ENCODE data around the gene XRRA1.
"Not testable (repeated sequence)": the region's sequence is repeated elsewhere in the genome, so short reads cannot be mapped to it uniquely, and the experiment has no call there.

Gene XRRA1

GRCh38 chr11:74825596-74825995 is 123.3 kb downstream of the XRRA1 start:
- H3K9me3 ChIP-seq (ENCODE audit: control insufficient read depth, insufficient read depth, low read depth, low read length): peaks cover 48% of the 10 kb centered on the region
- peaks cover 35% of the 10 kb centered on the region for H3K36me3 ChIP-seq (ENCODE audit: control insufficient read depth, insufficient read depth, low read length)

GRCh38 chr11:74824285-74824982 is 124.5 kb downstream of the XRRA1 start:
- H3K36me3 ChIP-seq (ENCODE audit: control insufficient read depth, insufficient read depth, low read length): peaks cover 44% of the 10 kb centered on the region

More at GRCh38 chr11:74825596-74825995, 123.3 kb downstream of the XRRA1 start:
- H3K4me3 ChIP-seq (ENCODE audit: low read depth, low read length); H3K27ac ChIP-seq (ENCODE audit: low read depth, low read length); H3K27me3 ChIP-seq (ENCODE audit: control insufficient read depth, insufficient read depth, low read length); H3K9ac ChIP-seq (ENCODE audit: low read length); H3K4me1 ChIP-seq (ENCODE audit: control insufficient read depth, insufficient read depth, low read length): not testable (repeated sequence)

GRCh38 chr11:74822170-74822569 is 126.7 kb downstream of the XRRA1 start:
- Histone ChIP-seq H3K9me3 (ENCODE audit: control insufficient read depth, insufficient read depth, low read depth, low read length) (peaks cover 46% of the 10 kb centered on the region), H3K9ac (ENCODE audit: low read length) (no peak overlapping the region), H3K4me1 (ENCODE audit: control insufficient read depth, insufficient read depth, low read length) (peaks cover 3% of the 10 kb centered on the region; the same call in 1 of the 2 replicates), H3K27ac (ENCODE audit: low read depth, low read length) (no peak overlapping the region), H3K4me3 (ENCODE audit: low read depth, low read length) (no peak overlapping the region), H3K36me3 (ENCODE audit: control insufficient read depth, insufficient read depth, low read length) (peaks cover 44% of the 10 kb centered on the region), H3K27me3 (ENCODE audit: control insufficient read depth, insufficient read depth, low read length) (no peaks in the 10 kb centered on the region)

More at GRCh38 chr11:74824285-74824982, 124.5 kb downstream of the XRRA1 start:
- Histone ChIP-seq H3K4me3 (ENCODE audit: low read depth, low read length) (no peak overlapping the region), H3K4me1 (ENCODE audit: control insufficient read depth, insufficient read depth, low read length) (no peaks in the 10 kb centered on the region), H3K9ac (ENCODE audit: low read length) (no peak overlapping the region), H3K9me3 (ENCODE audit: control insufficient read depth, insufficient read depth, low read depth, low read length) (peaks cover 48% of the 10 kb centered on the region), H3K27me3 (ENCODE audit: control insufficient read depth, insufficient read depth, low read length) (no peaks in the 10 kb centered on the region), H3K27ac (ENCODE audit: low read depth, low read length) (no peak overlapping the region)

GRCh38 chr11:74820763-74821162 is 128.1 kb downstream of the XRRA1 start:
- no peaks in the 10 kb centered on the region for H3K27me3 ChIP-seq (ENCODE audit: control insufficient read depth, insufficient read depth, low read length)
- no peak overlapping the region for H3K27ac ChIP-seq (ENCODE audit: low read depth, low read length)
- peaks cover 37% of the 10 kb centered on the region for H3K36me3 ChIP-seq (ENCODE audit: control insufficient read depth, insufficient read depth, low read length)
- no peak overlapping the region for H3K9ac ChIP-seq (ENCODE audit: low read length)
- peaks cover 32% of the 10 kb centered on the region for H3K9me3 ChIP-seq (ENCODE audit: control insufficient read depth, insufficient read depth, low read depth, low read length)
- no peak overlapping the region for H3K4me3 ChIP-seq (ENCODE audit: low read depth, low read length)
- H3K4me1 ChIP-seq (ENCODE audit: control insufficient read depth, insufficient read depth, low read length): peaks cover 3% of the 10 kb centered on the region; the same call in 1 of the 2 replicates

GRCh38 chr11:74819400-74819799 is 129.5 kb downstream of the XRRA1 start:
- Histone ChIP-seq H3K4me1 (ENCODE audit: control insufficient read depth, insufficient read depth, low read length) (peaks cover 3% of the 10 kb centered on the region; the same call in 1 of the 2 replicates), H3K36me3 (ENCODE audit: control insufficient read depth, insufficient read depth, low read length) (peaks cover 25% of the 10 kb centered on the region; the same call in 1 of the 2 replicates), H3K27ac (ENCODE audit: low read depth, low read length) (no peak overlapping the region), H3K4me3 (ENCODE audit: low read depth, low read length) (no peak overlapping the region), H3K27me3 (ENCODE audit: control insufficient read depth, insufficient read depth, low read length) (no peaks in the 10 kb centered on the region), H3K9ac (ENCODE audit: low read length) (no peak overlapping the region), H3K9me3 (ENCODE audit: control insufficient read depth, insufficient read depth, low read depth, low read length) (peaks cover 19% of the 10 kb centered on the region; the same call in 1 of the 2 replicates)

GRCh38 chr11:74818283-74818946 is 130.5 kb downstream of the XRRA1 start:
- no peak overlapping the region for H3K27ac ChIP-seq (ENCODE audit: low read depth, low read length)
- H3K4me1 ChIP-seq (ENCODE audit: control insufficient read depth, insufficient read depth, low read length): peaks cover 3% of the 10 kb centered on the region; the same call in 1 of the 2 replicates
- H3K9me3 ChIP-seq (ENCODE audit: control insufficient read depth, insufficient read depth, low read depth, low read length): peaks cover 9% of the 10 kb centered on the region; the same call in 1 of the 2 replicates
- no peaks in the 10 kb centered on the region for H3K27me3 ChIP-seq (ENCODE audit: control insufficient read depth, insufficient read depth, low read length)
- H3K4me3 ChIP-seq (ENCODE audit: low read depth, low read length): no peak overlapping the region
- H3K9ac ChIP-seq (ENCODE audit: low read length): no peak overlapping the region
- peaks cover 23% of the 10 kb centered on the region; the same call in 1 of the 2 replicates for H3K36me3 ChIP-seq (ENCODE audit: control insufficient read depth, insufficient read depth, low read length)

GRCh38 chr11:74816664-74817063 is 132.2 kb downstream of the XRRA1 start:
- Histone ChIP-seq H3K9me3 (ENCODE audit: control insufficient read depth, insufficient read depth, low read depth, low read length) (no peaks in the 10 kb centered on the region), H3K36me3 (ENCODE audit: control insufficient read depth, insufficient read depth, low read length) (peaks cover 16% of the 10 kb centered on the region; the same call in 1 of the 2 replicates), H3K27me3 (ENCODE audit: control insufficient read depth, insufficient read depth, low read length) (no peaks in the 10 kb centered on the region), H3K4me1 (ENCODE audit: control insufficient read depth, insufficient read depth, low read length) (peaks cover 3% of the 10 kb centered on the region; the same call in 1 of the 2 replicates), H3K9ac (ENCODE audit: low read length) (no peak overlapping the region), H3K4me3 (ENCODE audit: low read depth, low read length) (no peak overlapping the region), H3K27ac (ENCODE audit: low read depth, low read length) (no peak overlapping the region)

GRCh38 chr11:74815966-74816365 is 132.9 kb downstream of the XRRA1 start:
- Histone ChIP-seq H3K9me3 (ENCODE audit: control insufficient read depth, insufficient read depth, low read depth, low read length) (no peaks in the 10 kb centered on the region), H3K27ac (ENCODE audit: low read depth, low read length) (no peak overlapping the region), H3K27me3 (ENCODE audit: control insufficient read depth, insufficient read depth, low read length) (no peaks in the 10 kb centered on the region), H3K4me3 (ENCODE audit: low read depth, low read length) (no peak overlapping the region), H3K36me3 (ENCODE audit: control insufficient read depth, insufficient read depth, low read length) (peaks cover 14% of the 10 kb centered on the region; the same call in 1 of the 2 replicates), H3K4me1 (ENCODE audit: control insufficient read depth, insufficient read depth, low read length) (peaks cover 3% of the 10 kb centered on the region; the same call in 1 of the 2 replicates), H3K9ac (ENCODE audit: low read length) (no peak overlapping the region)

- no peaks in the 10 kb centered on the region for H3K9me3 ChIP-seq (ENCODE audit: control insufficient read depth, insufficient read depth, low read depth, low read length)
- no peak overlapping the region for H3K27ac ChIP-seq (ENCODE audit: low read depth, low read length)
- H3K9ac ChIP-seq (ENCODE audit: low read length): no peak overlapping the region
- peaks cover 5% of the 10 kb centered on the region; the same call in 1 of the 2 replicates for H3K36me3 ChIP-seq (ENCODE audit: control insufficient read depth, insufficient read depth, low read length)
- H3K4me3 ChIP-seq (ENCODE audit: low read depth, low read length): no peak overlapping the region
- no peaks in the 10 kb centered on the region for H3K4me1 ChIP-seq (ENCODE audit: control insufficient read depth, insufficient read depth, low read length)
- no peaks in the 10 kb centered on the region for H3K27me3 ChIP-seq (ENCODE audit: control insufficient read depth, insufficient read depth, low read length)
Observed at GRCh38 chr11:74809801-74810200, 139.1 kb downstream of the XRRA1 start.

- no peak overlapping the region for H3K27ac ChIP-seq (ENCODE audit: low read depth, low read length)
- H3K4me1 ChIP-seq (ENCODE audit: control insufficient read depth, insufficient read depth, low read length): no peaks in the 10 kb centered on the region
- no peaks in the 10 kb centered on the region for H3K9me3 ChIP-seq (ENCODE audit: control insufficient read depth, insufficient read depth, low read depth, low read length)
- no peaks in the 10 kb centered on the region for H3K27me3 ChIP-seq (ENCODE audit: control insufficient read depth, insufficient read depth, low read length)
- peaks cover 2% of the 10 kb centered on the region; the same call in 1 of the 2 replicates for H3K36me3 ChIP-seq (ENCODE audit: control insufficient read depth, insufficient read depth, low read length)
- H3K4me3 ChIP-seq (ENCODE audit: low read depth, low read length): no peak overlapping the region
- no peak overlapping the region for H3K9ac ChIP-seq (ENCODE audit: low read length)
Observed at GRCh38 chr11:74806267-74806666, 142.6 kb downstream of the XRRA1 start.

Measured in HUES6 (cell line).